ENCODE data around the gene PGAP2.

The PGAP2 gene

GRCh38 chr11:3834664-3835461 is 26.5 kb downstream of the PGAP2 start:
- no peak for DNase-seq

DNA sequence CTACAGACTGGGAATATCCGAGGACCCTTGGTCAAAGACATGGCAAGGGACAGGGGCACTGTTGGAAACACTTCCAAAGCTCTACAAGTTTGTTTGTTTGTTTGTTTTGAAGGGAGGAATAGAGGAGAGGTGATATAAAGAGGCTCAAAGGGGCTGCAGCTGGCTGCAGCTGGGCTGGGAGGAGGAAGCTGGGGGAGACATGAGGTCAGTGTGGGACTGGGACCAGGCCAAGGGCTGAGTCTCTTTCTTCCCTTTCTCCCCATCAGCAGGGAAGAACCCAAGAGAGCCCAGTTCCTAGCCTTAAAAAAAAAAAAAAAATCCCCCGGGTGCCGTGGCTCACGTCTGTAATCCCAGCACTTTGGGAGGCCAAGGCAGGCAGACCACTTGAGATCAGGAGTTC is 27.4 kb downstream of the PGAP2 start:
- DNase-seq = no peak

- no peak for DNase-seq
Observed at GRCh38 chr11:3836903-3837302, 28.5 kb downstream of the PGAP2 start.

DNA sequence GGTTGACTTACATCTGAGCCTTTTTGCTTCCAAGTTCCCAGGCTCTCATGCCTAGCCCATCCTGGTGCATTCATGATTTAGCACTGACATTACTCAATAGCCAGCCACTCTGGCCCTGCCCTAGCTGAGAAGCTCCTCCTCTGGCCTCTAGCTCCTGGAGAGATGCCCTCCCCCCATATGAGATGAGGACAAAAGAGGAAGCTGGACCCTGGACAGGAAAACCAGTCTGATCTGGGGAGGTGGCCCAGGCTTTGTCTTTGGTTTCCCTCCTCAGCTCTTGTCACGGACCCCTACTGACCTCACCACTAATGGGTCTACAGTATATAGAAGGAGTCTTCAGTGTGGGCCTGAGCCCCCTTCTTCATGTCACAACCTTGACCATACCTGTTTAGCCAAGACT is 29.4 kb downstream of the PGAP2 start:
- peak; percentile 78 for DNase-seq

- no peak for DNase-seq
Observed at GRCh38 chr11:3838504-3838903, 30.1 kb downstream of the PGAP2 start.

- DNase-seq = no peak
Observed at GRCh38 chr11:3840004-3840869, 31.9 kb downstream of the PGAP2 start.

- peak; percentile 89 for DNase-seq
Observed at GRCh38 chr11:3840870-3841425, 32.6 kb downstream of the PGAP2 start, which contains the start of gene RHOG. Gene RHOG (minus strand): TSS chr11:3840959. CDS start chr11:3828138, 12,821 bp downstream.

DNA sequence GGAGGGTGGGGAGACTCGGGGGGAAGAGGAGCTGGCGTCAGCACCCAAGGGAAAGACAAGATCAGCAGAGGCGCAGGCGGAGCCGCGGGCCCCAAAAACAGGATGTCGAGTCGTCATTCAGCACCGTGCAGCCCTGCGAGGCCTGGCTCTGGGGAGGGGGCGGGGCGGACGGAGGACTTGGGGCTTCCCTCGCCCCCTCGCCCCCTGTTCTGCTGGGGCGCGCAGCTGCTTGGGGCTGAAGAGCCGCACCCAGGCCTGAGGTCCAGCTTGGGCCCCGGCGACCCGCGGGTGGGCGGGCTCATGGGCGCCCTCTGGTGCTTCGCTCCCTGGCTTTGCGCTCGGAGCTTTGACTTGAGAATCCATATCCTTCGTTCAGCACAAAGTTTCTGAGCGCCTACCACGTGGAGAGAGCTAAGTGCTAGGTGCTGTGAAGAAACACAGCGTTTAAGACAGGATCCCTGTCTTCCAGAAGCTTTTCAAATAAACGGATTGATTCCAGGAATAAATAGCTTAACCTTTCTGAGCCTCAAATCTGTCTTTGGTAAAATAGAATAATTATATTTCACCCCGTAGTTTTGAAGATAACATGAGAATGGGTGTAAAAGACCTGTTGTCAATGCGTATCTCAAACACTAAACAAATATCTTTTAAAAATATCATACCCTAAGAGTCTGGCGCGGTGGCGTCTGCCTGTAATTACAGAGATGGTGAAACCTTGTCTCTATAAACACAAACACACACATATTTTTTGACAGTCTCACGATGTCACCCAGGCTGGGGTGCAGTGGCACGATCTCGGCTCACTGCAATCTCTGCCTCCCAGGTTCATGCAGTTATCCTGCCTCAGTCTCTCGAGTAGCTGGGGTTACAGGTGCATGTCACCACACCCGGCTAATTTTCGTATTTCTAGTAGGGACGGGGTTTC is 33.3 kb downstream of the PGAP2 start:
- peak; percentile 98 for DNase-seq

DNA sequence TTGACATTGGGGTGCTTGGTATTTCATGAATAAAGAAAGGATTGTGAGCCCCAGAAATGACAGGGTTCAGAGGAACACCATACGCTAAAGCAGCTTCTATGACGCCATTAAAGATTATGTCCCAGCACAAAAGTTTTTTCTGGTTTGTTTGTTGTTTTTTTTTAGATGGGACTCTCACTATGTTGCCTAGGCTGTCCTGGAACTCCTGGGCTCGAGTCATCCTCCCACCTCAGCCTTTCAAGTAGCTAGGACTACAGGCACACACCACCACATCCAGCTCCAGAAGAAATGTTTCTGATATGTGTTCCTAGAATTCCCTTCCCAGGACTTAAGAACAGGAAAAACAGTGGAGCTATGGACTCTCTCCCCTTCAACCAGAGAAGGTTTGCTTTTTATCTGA is 35.0 kb downstream of the PGAP2 start:
- DNase-seq = no peak

DNA sequence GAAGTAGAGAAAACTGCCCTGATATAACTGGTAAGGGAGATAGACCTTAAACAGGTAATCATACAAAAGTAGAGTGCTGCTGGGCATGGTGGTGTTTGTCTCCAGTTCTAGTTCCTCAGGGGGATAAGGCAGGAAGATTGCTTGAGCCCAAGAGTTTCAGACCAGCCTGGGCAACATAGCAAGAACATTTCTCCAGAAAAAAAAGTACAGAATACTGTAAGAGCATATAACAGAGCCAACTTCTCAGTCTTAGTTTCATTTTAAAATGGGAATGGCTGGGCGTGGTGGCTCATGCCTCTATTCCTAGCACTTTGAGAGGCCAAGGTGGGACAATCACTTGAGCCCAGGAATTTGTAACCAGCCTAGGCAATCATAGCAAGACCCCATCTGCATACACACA is 36.9 kb downstream of the PGAP2 start:
- DNase-seq = no peak

DNA sequence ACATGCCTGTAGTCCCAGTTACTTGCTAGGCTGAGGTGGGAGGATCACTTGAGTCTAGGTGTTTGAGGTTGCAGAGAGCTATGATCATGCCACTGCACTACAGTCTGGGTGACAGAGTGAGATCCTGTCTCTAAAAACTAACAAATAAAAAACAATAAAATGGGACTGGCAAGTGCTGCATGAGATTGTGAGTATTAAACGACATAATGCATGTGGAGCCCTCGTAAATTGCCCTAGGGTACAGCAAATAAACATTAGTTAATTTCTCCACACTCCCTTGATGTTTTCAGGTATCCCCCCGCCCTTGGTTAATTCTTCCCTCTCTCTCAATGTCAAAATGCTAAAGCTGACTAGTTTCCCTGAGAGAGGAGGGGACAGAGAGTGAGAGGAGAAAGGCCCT is 37.3 kb downstream of the PGAP2 start:
- no peak for DNase-seq

GRCh38 chr11:3849297-3849874 is 41.0 kb downstream of the PGAP2 start:
- peak; percentile 43 for DNase-seq

GRCh38 chr11:3853545-3853842 is 45.1 kb downstream of the PGAP2 start:
- DNase-seq = no peak

GRCh38 chr11:3853899-3854659 is 45.7 kb downstream of the PGAP2 start:
- DNase-seq = peak; percentile 82

- no peak for DNase-seq
Observed at GRCh38 chr11:3854660-3854976, 46.3 kb downstream of the PGAP2 start.

GRCh38 chr11:3854977-3855807 is 46.8 kb downstream of the PGAP2 start, which contains the start of gene STIM1:
Gene STIM1 (plus strand): TSS chr11:3855664. CDS start chr11:3856271, 607 bp downstream.
- peak; percentile 88 for DNase-seq

- DNase-seq = no peak
Observed at GRCh38 chr11:3855808-3856491, 47.6 kb downstream of the PGAP2 start.

GRCh38 chr11:3856856-3857553 is 48.6 kb downstream of the PGAP2 start:
- no peak for DNase-seq

GRCh38 chr11:3857628-3858027 is 49.3 kb downstream of the PGAP2 start:
- no peak for DNase-seq

Data from KG1 (cell line).